ENCODE data around the gene ZNF678.

GRCh38 chr1:227560393-227561173, 2.8 kb upstream of the ZNF678 start:
- no peak for TF ChIP-seq POLR2A (IDR thresholded peaks at IDR 0.05; ENCODE audit: low read depth, low read length)
- TF ChIP-seq CTCF (conservative IDR thresholded peaks at IDR 0.05; ENCODE audit: low read depth, low read length): no peak
- no peak for TF ChIP-seq CEBPB (IDR thresholded peaks at IDR 0.05; ENCODE audit: low read depth, low read length)
- TF ChIP-seq MXI1 (IDR thresholded peaks at IDR 0.05; ENCODE audit: borderline replicate concordance, low read depth, low read length): no peak
- TF ChIP-seq CHD1 (IDR thresholded peaks at IDR 0.05; ENCODE audit: low read depth, low read length): no peak
- no peak for TF ChIP-seq ELK1 (IDR thresholded peaks at IDR 0.05; ENCODE audit: borderline replicate concordance, low read depth, low read length)
